ENCODE results near the gene WIZ. TPM values are rescaled to one million over a fixed set of nuclear protein-coding genes. Genes with fewer than 3 reads are reported as not detected.

Gene WIZ
- total RNA-seq, 4 donors from 2014 or later = 36.1 to 74.3 (median 50.3) TPM

DNA sequence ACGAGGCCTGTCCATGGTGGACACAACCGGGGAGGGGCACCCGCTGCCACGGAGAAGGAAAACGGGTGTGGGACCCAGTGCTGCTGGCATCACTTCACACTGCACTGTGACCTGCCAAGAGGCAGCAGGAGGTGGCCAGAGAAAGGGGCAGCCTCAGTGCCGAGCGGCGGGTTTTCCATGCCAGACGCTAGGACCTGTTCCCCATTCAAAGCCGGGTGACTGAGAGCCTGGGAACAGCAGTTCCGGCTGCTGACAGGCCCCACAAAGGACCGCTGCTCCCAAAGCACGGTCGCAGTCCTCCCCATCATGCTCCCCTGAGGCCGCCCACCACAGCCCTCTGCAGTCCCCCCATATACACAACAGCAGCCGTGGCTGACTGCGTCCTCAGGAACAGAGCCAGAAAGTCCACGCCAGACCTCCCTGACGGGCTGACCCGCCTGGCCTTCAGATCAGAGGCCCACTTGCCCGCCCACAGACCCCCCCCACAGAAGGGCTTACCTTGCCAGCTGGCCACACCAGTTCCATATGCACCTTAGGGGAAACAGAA, 75.6 kb downstream of the WIZ start:
- Histone ChIP-seq H3K4me3 (peak overlapping the region in 1 of 4 donors; percentile 15), H3K9me3 (no peaks in the 10 kb centered on the region), H3K27ac (replicated peaks in 1 of 4) (peak overlapping the region in 3 of 4 donors; percentile 47 to 74 (median 58)), H3K4me1 (peaks cover 52 to 58% (median 55%) of the 10 kb centered on the region in 4 donors), H3K36me3 (peaks cover 40 to 54% (median 49%) of the 10 kb centered on the region in 4 donors), H3K27me3 (no peaks in the 10 kb centered on the region)
- TF ChIP-seq POLR2AphosphoS5 (IDR thresholded peaks at IDR 0.05) (no peak), POLR2A (IDR thresholded peaks at IDR 0.05; ENCODE audit: low read depth) (no peak), EP300 (IDR thresholded peaks at IDR 0.05) (no peak)
- TF ChIP-seq, protein P1, sequence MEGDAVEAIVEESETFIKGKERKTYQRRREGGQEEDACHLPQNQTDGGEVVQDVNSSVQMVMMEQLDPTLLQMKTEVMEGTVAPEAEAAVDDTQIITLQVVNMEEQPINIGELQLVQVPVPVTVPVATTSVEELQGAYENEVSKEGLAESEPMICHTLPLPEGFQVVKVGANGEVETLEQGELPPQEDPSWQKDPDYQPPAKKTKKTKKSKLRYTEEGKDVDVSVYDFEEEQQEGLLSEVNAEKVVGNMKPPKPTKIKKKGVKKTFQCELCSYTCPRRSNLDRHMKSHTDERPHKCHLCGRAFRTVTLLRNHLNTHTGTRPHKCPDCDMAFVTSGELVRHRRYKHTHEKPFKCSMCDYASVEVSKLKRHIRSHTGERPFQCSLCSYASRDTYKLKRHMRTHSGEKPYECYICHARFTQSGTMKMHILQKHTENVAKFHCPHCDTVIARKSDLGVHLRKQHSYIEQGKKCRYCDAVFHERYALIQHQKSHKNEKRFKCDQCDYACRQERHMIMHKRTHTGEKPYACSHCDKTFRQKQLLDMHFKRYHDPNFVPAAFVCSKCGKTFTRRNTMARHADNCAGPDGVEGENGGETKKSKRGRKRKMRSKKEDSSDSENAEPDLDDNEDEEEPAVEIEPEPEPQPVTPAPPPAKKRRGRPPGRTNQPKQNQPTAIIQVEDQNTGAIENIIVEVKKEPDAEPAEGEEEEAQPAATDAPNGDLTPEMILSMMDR (IDR thresholded peaks at IDR 0.05) = no peak
- intact Hi-C loops (cut with DNase I) = no loop called here
- no peak for DNase-seq (ENCODE audit: extremely low spot score)
- WGBS = 69% methylated on average over 13 of the region's 21 CpGs

GRCh38 chr19:15373644-15374043, 76.1 kb downstream of the WIZ start:
- H3K27ac ChIP-seq (replicated peaks in 1 of 4) = peak overlapping the region in 2 of 4 donors; percentile 58 to 74

DNA sequence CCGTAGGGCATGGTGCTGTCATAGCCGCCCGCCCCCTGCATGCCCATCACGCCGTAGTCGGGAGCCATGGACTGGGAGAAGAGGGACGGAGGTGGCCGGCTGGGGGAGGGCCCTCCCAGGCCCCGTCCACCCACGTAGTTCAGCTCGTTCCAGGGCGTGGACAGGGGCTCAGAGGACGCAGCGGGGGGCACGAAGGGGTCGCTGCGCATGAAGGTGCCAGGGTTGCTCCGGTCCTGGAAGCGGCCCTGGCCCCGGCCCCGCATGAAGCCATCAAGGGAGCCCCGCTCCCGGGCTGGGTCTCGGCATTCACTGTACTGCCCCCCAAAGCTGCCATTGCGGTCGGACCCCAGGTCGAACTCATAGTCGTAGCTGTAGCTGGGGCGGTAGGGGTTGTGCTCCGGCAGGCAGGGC, 76.9 kb downstream of the WIZ start:
- WGBS = 94% methylated on average over 21 of the region's 30 CpGs

More at GRCh38 chr19:15373644-15374043, 76.1 kb downstream of the WIZ start:
- no peaks in the 10 kb centered on the region for H3K9me3 ChIP-seq
- 88% methylated on average over 21 of the region's 22 CpGs for WGBS
- no peaks in the 10 kb centered on the region for H3K27me3 ChIP-seq
- no peak for TF ChIP-seq POLR2AphosphoS5 (IDR thresholded peaks at IDR 0.05)
- no peak for TF ChIP-seq EP300 (IDR thresholded peaks at IDR 0.05)
- no peak for TF ChIP-seq POLR2A (IDR thresholded peaks at IDR 0.05; ENCODE audit: low read depth)
- peaks cover 45 to 60% (median 54%) of the 10 kb centered on the region in 4 donors for H3K36me3 ChIP-seq
- peaks cover 52 to 58% (median 55%) of the 10 kb centered on the region in 4 donors for H3K4me1 ChIP-seq
- H3K4me3 ChIP-seq = no peak overlapping the region
- no peak for DNase-seq (ENCODE audit: extremely low spot score)
- intact Hi-C loops (cut with DNase I) = no loop called here

GRCh38 chr19:15372470-15372869, 77.3 kb downstream of the WIZ start:
- Histone ChIP-seq H3K4me1 (peaks cover 43 to 59% (median 48%) of the 10 kb centered on the region in 4 donors), H3K36me3 (peaks cover 57 to 71% (median 66%) of the 10 kb centered on the region in 4 donors), H3K27me3 (no peaks in the 10 kb centered on the region), H3K4me3 (no peak overlapping the region), H3K27ac (replicated peaks in 1 of 4) (no peak overlapping the region), H3K9me3 (no peaks in the 10 kb centered on the region)
- 90% methylated on average over 14 of the region's 14 CpGs for WGBS
- intact Hi-C loops (cut with DNase I) = no loop called here
- DNase-seq (ENCODE audit: extremely low spot score) = no peak
- no peak for TF ChIP-seq POLR2AphosphoS5 (IDR thresholded peaks at IDR 0.05)
- TF ChIP-seq POLR2A (IDR thresholded peaks at IDR 0.05; ENCODE audit: low read depth) = no peak
- no peak for TF ChIP-seq EP300 (IDR thresholded peaks at IDR 0.05)
- TF ChIP-seq, protein P1 (IDR thresholded peaks at IDR 0.05) = no peak

More for the DNA sequence above, 76.9 kb downstream of the WIZ start:
- peaks cover 47 to 60% (median 52%) of the 10 kb centered on the region in 4 donors for H3K4me1 ChIP-seq
- DNase-seq (ENCODE audit: extremely low spot score) = no peak
- H3K4me3 ChIP-seq = no peak overlapping the region
- TF ChIP-seq, protein P1 (IDR thresholded peaks at IDR 0.05) = no peak
- intact Hi-C loops (cut with DNase I) = no loop called here
- peaks cover 53 to 67% (median 62%) of the 10 kb centered on the region in 4 donors for H3K36me3 ChIP-seq
- no peaks in the 10 kb centered on the region for H3K27me3 ChIP-seq
- H3K9me3 ChIP-seq = no peaks in the 10 kb centered on the region
- no peak overlapping the region for H3K27ac ChIP-seq (replicated peaks in 1 of 4)

- Histone ChIP-seq H3K27me3 (no peaks in the 10 kb centered on the region), H3K4me1 (peaks cover 37 to 54% (median 42%) of the 10 kb centered on the region in 4 donors), H3K4me3 (no peak overlapping the region), H3K27ac (replicated peaks in 1 of 4) (no peak overlapping the region), H3K9me3 (no peaks in the 10 kb centered on the region), H3K36me3 (peaks cover 63 to 77% (median 72%) of the 10 kb centered on the region in 4 donors)
- TF ChIP-seq POLR2A (IDR thresholded peaks at IDR 0.05; ENCODE audit: low read depth) (no peak), EP300 (IDR thresholded peaks at IDR 0.05) (no peak), POLR2AphosphoS5 (IDR thresholded peaks at IDR 0.05) (no peak)
- TF ChIP-seq, protein P1 (IDR thresholded peaks at IDR 0.05) = no peak
- intact Hi-C loops (cut with DNase I) = no loop called here
- DNase-seq (ENCODE audit: extremely low spot score) = no peak
- 87% methylated on average over 16 of the region's 17 CpGs for WGBS
These were observed 77.9 kb downstream of the WIZ start for GRCh38 chr19:15371786-15372380.

Data from esophagus muscularis mucosa (tissue), 4 donors.